ENCODE results near the gene PHC1. TPM values are rescaled to one million over a fixed set of nuclear protein-coding genes. Genes with fewer than 3 reads are reported as not detected.

PHC1 gene
- total RNA-seq, 1 experiment from 2014 or later = 40.3 TPM

GRCh38 chr12:8958066-8958465 is 43.8 kb downstream of the PHC1 start:
- no peak for TF ChIP-seq EZH2 (IDR thresholded peaks at IDR 0.05; ENCODE audit: borderline replicate concordance, low read depth, low read length, poor library complexity, severe bottlenecking)
- TF ChIP-seq CTCF (conservative IDR thresholded peaks at IDR 0.05; ENCODE audit: low read depth, low read length) = no peak
- Histone ChIP-seq H3K4me3 (ENCODE audit: low read depth, low read length, poor library complexity, severe bottlenecking) (no peak overlapping the region), H3K9me3 (ENCODE audit: low read depth, low read length, poor library complexity, severe bottlenecking) (no peaks in the 10 kb centered on the region), H3K36me3 (ENCODE audit: insufficient read depth, low read length, poor library complexity, severe bottlenecking) (no peaks in the 10 kb centered on the region), H3K4me1 (ENCODE audit: insufficient read depth, low read length, poor library complexity, severe bottlenecking) (no peaks in the 10 kb centered on the region), H3K27me3 (replicated peaks; ENCODE audit: insufficient read depth, low read depth, low read length, poor library complexity) (no peaks in the 10 kb centered on the region), H3K27ac (ENCODE audit: low read depth, low read length, poor library complexity, severe bottlenecking) (no peak overlapping the region)
- CTCF ChIA-PET = no interaction called here
- DNase-seq (ENCODE audit: low spot score) = no peak
- intact Hi-C loops (cut with micrococcal nuclease; ENCODE audit: unreplicated experiment) = no loop called here
- BruUV-seq (replicated peaks) = no TSS peak
- POLR2A ChIA-PET (ENCODE audit: low non-redundant PET) = no interaction called here

GRCh38 chr12:8960176-8960575 is 45.9 kb downstream of the PHC1 start:
- Histone ChIP-seq H3K9me3 (ENCODE audit: low read depth, low read length, poor library complexity, severe bottlenecking) (no peaks in the 10 kb centered on the region), H3K27ac (ENCODE audit: low read depth, low read length, poor library complexity, severe bottlenecking) (no peak overlapping the region), H3K4me1 (ENCODE audit: insufficient read depth, low read length, poor library complexity, severe bottlenecking) (no peaks in the 10 kb centered on the region), H3K4me3 (ENCODE audit: low read depth, low read length, poor library complexity, severe bottlenecking) (no peak overlapping the region), H3K27me3 (replicated peaks; ENCODE audit: insufficient read depth, low read depth, low read length, poor library complexity) (no peaks in the 10 kb centered on the region), H3K36me3 (ENCODE audit: insufficient read depth, low read length, poor library complexity, severe bottlenecking) (no peaks in the 10 kb centered on the region)
- intact Hi-C loops (cut with micrococcal nuclease; ENCODE audit: unreplicated experiment) = no loop called here
- TF ChIP-seq CTCF (conservative IDR thresholded peaks at IDR 0.05; ENCODE audit: low read depth, low read length) (no peak), EZH2 (IDR thresholded peaks at IDR 0.05; ENCODE audit: borderline replicate concordance, low read depth, low read length, poor library complexity, severe bottlenecking) (no peak)
- POLR2A ChIA-PET (ENCODE audit: low non-redundant PET) = no interaction called here
- CTCF ChIA-PET = no interaction called here
- DNase-seq (ENCODE audit: low spot score) = no peak
- no TSS peak for BruUV-seq (replicated peaks)

GRCh38 chr12:8968761-8969160 is 54.5 kb downstream of the PHC1 start:
- TF ChIP-seq EZH2 (IDR thresholded peaks at IDR 0.05; ENCODE audit: borderline replicate concordance, low read depth, low read length, poor library complexity, severe bottlenecking) (no peak), CTCF (conservative IDR thresholded peaks at IDR 0.05; ENCODE audit: low read depth, low read length) (no peak)
- Histone ChIP-seq H3K4me3 (ENCODE audit: low read depth, low read length, poor library complexity, severe bottlenecking) (no peak overlapping the region), H3K4me1 (ENCODE audit: insufficient read depth, low read length, poor library complexity, severe bottlenecking) (no peaks in the 10 kb centered on the region), H3K9me3 (ENCODE audit: low read depth, low read length, poor library complexity, severe bottlenecking) (peaks cover 11% of the 10 kb centered on the region), H3K27ac (ENCODE audit: low read depth, low read length, poor library complexity, severe bottlenecking) (no peak overlapping the region), H3K27me3 (replicated peaks; ENCODE audit: insufficient read depth, low read depth, low read length, poor library complexity) (no peaks in the 10 kb centered on the region), H3K36me3 (ENCODE audit: insufficient read depth, low read length, poor library complexity, severe bottlenecking) (no peaks in the 10 kb centered on the region)
- DNase-seq (ENCODE audit: low spot score) = no peak
- intact Hi-C loops (cut with micrococcal nuclease; ENCODE audit: unreplicated experiment) = no loop called here
- POLR2A ChIA-PET (ENCODE audit: low non-redundant PET) = no interaction called here
- no TSS peak for BruUV-seq (replicated peaks)
- CTCF ChIA-PET = no interaction called here
